Right cardiac atrium (tissue), 5 donors: ENCODE data around the gene FBXL17. TPM values are rescaled to one million over a fixed set of nuclear protein-coding genes. Genes with fewer than 3 reads are reported as not detected.

ENCODE experiments used
- ATAC-seq, 2 donors: fragments of 200-7000 bp; cut with Tn5 transposase; one replicate each; pipeline versions ENCODE4 v1.8.0 to v1.9.1; 2020; ENCODE audit warnings: moderate library complexity in 2 of 2, mild to moderate bottlenecking in 1 of 2
- DNase-seq, 3 donors: peaks; one replicate each; pipeline ENCODE4 v3.0.0-alpha.2; 2020
- H3K27ac ChIP-seq: one replicate; pipeline ENCODE4 v1.5.1; 2013; ENCODE audit warnings: mild to moderate bottlenecking, low read length, control low read depth, moderate library complexity
- H3K27me3 ChIP-seq: one replicate; pipeline ENCODE4 v1.6.1; 2013; ENCODE audit not compliant: control insufficient read depth, insufficient read depth
- H3K4me1 ChIP-seq: one replicate; pipeline ENCODE4 v1.6.1; 2013; ENCODE audit warnings: low read length; ENCODE audit not compliant: control insufficient read depth, insufficient read depth
- H3K4me3 ChIP-seq: one replicate; pipeline ENCODE4 v1.5.1; 2013; ENCODE audit warnings: low read length, control low read depth
- H3K9me3 ChIP-seq: one replicate; pipeline ENCODE4 v1.6.1; 2013; ENCODE audit warnings: low read length; ENCODE audit not compliant: control insufficient read depth
- WGBS: extraction: QIAGEN DNeasy Blood & Tissue Kit; methylation state at CpG from one replicate; pipeline ENCODE4 v1.1.7; 2013; 5-methylcytosine and 5-hydroxymethylcytosine counted together
- intact Hi-C, 4 donors: fragments of 100-400 bp; cut with DNase I; formaldehyde crosslinking; loops; one replicate each; pipeline versions ENCODE4 v1.11.0 to v1.14.0; 2022 to 2023
- polyA plus RNA-seq: library from polyadenylated mRNA; stranded (reverse); fragments of 200-250 nt; gene quantifications from one replicate; pipeline ENCODE4 v1.2.3, GENCODE V29; 2013
- total RNA-seq, 4 donors: library from RNA; stranded (reverse); fragmentation: NEBNext Ultra II Directional; extraction: Animal tissue kit (Norgen Biotek cat#: 25700); gene quantifications; one replicate each; pipeline ENCODE4 v1.2.1, GENCODE V29; 2021
- donor health status: healthy with polysubstance abuse.
- donor health status: DM: no; HTN: yes; CAD: no.
- donor health status: DM: no; HTN: no; CAD: no.
- donor health status: DM: no; HTN: yes; CAD: no; lungs with severe emphysema.
- donor health status: DM: yes; HTN: yes; CAD: no.

The FBXL17 gene
- total and polyA plus RNA-seq, 5 donors: 13.4 to 37.3 (median 34.1) TPM

DNA sequence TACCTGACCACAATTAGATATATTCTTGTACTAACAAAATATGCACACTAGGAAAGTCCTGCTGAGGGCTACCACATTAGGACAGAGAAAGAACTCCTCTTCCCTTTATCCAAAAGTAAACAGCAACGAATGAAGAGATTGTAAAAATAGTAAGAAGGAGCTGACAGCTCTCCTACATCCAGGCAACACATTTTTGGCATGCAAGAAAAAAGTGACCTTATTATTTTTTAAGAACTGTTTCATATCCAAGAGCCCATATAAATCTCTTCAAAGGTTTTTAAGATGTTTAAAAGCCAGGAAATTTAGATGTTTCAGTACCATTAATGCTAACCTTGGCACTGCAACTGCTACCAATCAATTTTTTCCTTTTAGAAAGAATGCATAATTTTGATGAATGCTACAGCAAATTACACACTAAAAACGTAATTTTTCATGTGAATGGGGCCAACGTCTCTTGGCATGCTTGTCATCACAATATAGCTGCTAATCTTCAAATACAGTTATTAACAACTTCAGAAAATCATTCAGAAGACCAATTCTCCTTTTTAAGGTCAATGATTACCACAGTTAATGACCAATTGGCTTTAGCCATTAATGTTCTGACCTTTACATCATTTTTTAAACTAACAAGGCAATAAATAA lies 132.0 kb downstream of the FBXL17 start:
- Histone ChIP-seq H3K27ac (no peak overlapping the region), H3K4me1 (no peaks in the 10 kb centered on the region), H3K27me3 (no peaks in the 10 kb centered on the region), H3K9me3 (no peaks in the 10 kb centered on the region), H3K4me3 (peak overlapping the region; percentile 3)
- DNase-seq: no peak
- peak in 1 of 2 donors; percentile 24 for ATAC-seq
- intact Hi-C loops: loop anchor here in 1 of 4 donors (10.0 kb wide), 1 partner anchor 95 kb away; no protein-coding TSS in a partner anchor
- WGBS: 33% methylated on average over 3 of the region's 3 CpGs

DNA sequence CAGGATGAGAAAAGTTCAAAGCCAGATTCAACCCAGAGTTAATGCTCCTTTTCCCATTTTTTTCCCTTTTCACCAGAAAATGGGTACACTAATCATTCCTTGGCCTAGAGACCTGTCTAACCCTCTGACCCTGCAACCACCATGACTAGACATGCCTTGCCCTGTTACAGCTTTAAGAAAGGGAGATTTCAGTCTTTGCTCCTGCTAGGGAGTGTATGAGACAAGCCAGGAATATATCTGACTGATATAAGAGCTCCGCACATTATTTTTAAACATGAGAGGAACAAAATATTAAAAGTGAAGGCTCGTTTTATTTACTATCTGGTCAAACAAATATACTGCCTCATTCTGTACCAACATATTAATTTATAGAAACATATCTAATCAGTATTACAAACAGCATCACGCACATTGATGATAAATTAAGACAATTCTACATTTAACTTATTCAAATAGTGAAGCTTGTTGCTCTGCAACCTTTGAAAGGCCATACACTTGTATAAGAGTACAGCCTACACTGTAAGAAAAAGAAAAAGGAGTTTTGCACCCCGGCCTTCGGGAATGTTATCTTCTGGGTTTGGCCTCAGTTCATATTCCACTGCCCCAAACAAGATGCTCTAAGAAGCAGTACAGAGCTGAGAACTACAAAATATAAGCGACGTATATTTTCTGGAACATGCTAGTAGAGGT lies 132.7 kb downstream of the FBXL17 start:
- Histone ChIP-seq H3K4me3 (peak overlapping the region; percentile 3), H3K9me3 (no peaks in the 10 kb centered on the region), H3K27ac (no peak overlapping the region), H3K27me3 (no peaks in the 10 kb centered on the region), H3K4me1 (no peaks in the 10 kb centered on the region)
- 49% methylated on average over 7 of the region's 7 CpGs for WGBS
- DNase-seq (no peak), ATAC-seq (peak in 1 of 2 donors; percentile 57)
- intact Hi-C loops: no loop called here

DNA sequence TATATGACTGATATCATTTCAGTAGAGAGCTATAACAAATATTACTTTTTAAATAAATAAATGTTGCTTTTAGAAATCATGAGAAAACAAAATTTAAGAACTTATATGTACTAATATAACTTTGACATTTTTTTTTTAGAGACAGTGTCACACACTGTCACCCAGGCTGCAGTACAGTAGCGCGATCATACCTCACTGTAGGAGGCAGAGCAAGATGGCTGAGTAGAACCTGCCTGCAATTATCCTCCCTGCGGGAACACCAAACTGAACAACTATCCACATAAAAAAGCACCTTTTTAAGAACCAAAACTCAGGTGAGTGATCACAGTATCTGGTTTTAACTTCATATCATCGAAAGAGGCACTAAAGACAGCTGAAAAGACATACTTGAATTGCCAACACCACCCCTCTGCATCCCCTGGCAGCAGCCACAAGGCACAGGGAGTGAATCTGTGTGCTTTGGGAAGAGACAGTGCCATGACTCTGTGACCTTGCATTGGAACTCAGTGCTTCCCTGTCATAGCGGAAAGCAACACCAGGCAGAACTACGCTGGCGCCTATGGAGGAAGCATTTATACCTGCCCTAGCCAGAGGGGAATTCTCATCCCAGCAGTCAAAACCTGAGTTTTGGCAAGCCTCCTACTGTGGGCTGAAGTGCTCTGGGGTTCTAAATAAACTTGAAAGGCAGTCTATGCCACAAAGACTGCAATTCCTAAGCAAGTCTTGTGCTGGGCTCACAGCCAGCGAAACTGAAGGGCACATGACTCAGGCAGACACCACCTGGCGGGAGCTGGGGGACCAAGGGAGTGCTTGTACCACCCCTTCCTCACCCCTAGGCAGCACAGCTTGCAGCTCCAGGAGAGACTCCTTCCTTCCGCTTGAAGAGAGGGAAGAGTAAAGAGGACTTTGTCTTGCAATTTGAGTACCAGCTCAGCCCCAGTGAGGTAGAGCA lies 142.7 kb downstream of the FBXL17 start:
- no peak overlapping the region for H3K4me3 ChIP-seq
- no peak for DNase-seq
- no peak overlapping the region for H3K27ac ChIP-seq
- intact Hi-C loops: no loop called here
- no peaks in the 10 kb centered on the region for H3K9me3 ChIP-seq
- H3K27me3 ChIP-seq: no peaks in the 10 kb centered on the region
- WGBS: 86% methylated on average over 10 of the region's 10 CpGs
- ATAC-seq: no peak
- no peaks in the 10 kb centered on the region for H3K4me1 ChIP-seq

DNA sequence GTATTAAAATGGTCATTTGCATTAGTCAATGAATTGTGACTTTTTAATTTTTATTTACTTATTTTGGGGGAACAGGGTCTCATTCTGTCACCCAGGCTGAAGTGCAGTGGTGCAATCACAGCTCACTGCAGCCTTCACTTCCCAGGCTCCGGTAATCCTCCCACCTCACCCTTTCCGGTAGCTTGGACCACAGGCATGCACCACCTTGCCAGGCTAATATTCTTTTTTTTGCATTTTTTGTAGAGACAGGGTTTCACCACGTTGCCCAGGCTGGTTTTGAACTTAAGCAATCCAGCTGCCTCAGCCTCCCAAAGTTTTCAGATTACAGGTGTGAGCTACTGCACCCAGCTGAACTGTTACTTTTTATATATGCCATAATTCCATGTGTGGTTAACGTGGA lies 143.4 kb downstream of the FBXL17 start:
- intact Hi-C loops: no loop called here
- WGBS: 90% methylated on average over 4 of the region's 4 CpGs
- Histone ChIP-seq H3K4me1 (no peaks in the 10 kb centered on the region), H3K27ac (no peak overlapping the region), H3K27me3 (no peaks in the 10 kb centered on the region), H3K9me3 (no peaks in the 10 kb centered on the region), H3K4me3 (no peak overlapping the region)
- no peak for ATAC-seq
- DNase-seq: no peak

DNA sequence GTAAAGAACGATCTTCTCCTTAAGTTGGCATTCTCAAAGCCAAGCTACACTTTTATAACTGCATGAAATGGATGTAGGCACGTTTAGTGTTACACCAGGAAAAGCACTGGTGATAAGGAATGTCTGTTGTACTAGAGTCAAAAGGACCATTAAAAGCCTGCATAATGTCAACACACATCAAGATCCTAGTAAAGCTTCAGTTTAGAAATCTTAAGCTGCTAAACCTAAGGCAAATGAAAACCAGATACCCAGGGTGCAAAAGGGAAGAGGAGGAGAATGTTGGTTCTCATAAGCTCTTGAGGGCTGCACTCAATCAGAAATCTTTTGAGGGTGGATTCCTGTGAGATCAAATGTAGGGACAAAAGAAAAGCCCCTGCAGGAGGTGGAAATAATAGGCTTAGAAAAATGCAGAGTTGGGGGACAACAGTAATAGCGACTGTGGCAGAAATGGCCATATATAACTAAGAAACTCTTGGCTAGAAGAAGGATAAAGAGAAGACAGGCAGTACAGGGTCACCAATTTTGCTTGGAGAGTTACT lies 148.2 kb downstream of the FBXL17 start:
- H3K9me3 ChIP-seq: no peaks in the 10 kb centered on the region
- WGBS: 36% methylated on average over 3 of the region's 3 CpGs

DNA sequence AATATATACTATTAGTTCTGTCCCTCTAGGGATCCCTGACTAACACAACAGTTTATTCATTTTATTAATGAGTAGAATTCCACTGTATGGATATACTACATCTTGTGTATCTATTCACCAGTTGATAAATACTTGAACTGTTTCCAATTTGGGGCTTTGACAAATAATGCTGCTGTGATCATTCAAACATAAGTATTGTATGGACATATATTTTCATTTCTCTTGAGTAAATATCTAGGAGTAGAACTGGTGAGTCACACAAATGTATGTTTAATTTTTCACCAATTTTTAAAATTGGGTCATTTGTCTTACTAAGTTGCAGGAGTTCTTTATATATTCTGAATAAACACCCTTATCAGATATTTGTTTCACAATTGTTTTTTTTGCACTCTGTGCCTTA lies 149.1 kb downstream of the FBXL17 start:
- Histone ChIP-seq H3K9me3 (no peaks in the 10 kb centered on the region), H3K4me1 (peaks cover 2% of the 10 kb centered on the region), H3K27me3 (no peaks in the 10 kb centered on the region), H3K4me3 (no peak overlapping the region), H3K27ac (no peak overlapping the region)
- ATAC-seq: no peak
- DNase-seq: no peak
- intact Hi-C loops: no loop called here

More for the DNA sequence above, 148.2 kb downstream of the FBXL17 start:
- Histone ChIP-seq H3K27ac (no peak overlapping the region), H3K4me1 (no peaks in the 10 kb centered on the region), H3K27me3 (no peaks in the 10 kb centered on the region), H3K4me3 (no peak overlapping the region)
- ATAC-seq (no peak), DNase-seq (no peak)
- intact Hi-C loops: no loop called here

DNA sequence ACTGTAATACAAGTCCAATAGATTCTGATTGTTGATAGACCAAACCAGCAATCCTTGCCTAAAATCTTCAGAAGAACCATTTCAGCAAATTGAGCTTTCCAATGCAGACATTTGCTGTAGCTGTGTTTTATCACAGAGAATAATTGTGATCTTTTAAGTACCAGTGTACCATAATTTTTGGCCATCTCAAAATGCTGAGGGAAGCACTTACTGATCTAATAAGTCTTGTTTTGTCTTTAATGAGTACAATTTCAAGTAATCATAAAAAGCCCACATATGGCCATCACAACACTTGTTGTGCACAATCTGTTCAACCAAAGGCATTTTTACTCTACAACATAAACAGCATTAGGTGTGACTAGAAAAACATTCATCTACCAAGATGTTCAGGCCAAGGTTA lies 159.9 kb downstream of the FBXL17 start:
- intact Hi-C loops: no loop called here
- no peak for ATAC-seq
- Histone ChIP-seq H3K4me1 (no peaks in the 10 kb centered on the region), H3K27ac (no peak overlapping the region), H3K27me3 (no peaks in the 10 kb centered on the region), H3K9me3 (no peaks in the 10 kb centered on the region), H3K4me3 (no peak overlapping the region)
- DNase-seq: no peak

DNA sequence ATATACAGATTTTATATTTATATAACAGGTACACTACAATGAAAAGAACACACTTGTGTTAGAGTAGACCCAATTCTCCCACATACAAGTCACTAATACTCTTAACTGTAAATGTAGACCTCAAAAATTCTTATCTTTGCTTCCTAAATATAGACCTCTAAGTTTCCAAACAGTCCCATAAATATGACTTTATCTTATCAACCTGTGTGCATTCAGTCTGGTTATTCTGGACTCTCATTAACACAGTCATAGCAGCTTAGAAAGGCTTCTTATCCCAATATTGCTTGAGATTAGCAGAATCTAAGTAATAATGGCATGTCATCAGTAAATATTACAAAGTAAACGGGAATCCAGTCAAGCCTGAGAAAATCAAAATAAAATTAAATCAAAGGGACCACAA lies 161.1 kb downstream of the FBXL17 start:
- H3K9me3 ChIP-seq: no peaks in the 10 kb centered on the region
- no peak for ATAC-seq
- no peaks in the 10 kb centered on the region for H3K27me3 ChIP-seq
- intact Hi-C loops: no loop called here
- H3K27ac ChIP-seq: no peak overlapping the region
- no peaks in the 10 kb centered on the region for H3K4me1 ChIP-seq
- DNase-seq: no peak
- 48% methylated on average over 1 of the region's 1 CpG for WGBS
- no peak overlapping the region for H3K4me3 ChIP-seq

DNA sequence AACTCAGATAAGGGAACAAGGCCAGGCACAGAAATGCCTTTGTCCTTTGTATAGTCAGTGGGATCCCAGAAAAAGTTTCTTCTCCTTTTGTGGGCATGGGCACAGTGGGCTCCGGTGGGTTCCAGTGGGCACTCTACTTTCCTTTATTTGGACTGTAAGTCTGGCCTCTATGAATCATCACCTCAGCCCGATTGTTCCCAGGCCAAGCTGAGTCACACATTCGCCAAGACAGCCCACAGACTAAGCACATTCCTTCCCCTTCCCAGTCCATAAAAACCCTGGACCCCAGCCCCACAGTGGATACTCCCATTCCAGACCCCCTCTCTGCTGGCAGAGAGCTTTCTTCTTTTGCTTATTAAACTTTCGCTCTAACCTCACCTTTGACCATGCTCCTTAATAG lies 165.0 kb downstream of the FBXL17 start:
- WGBS: 78% methylated on average over 4 of the region's 4 CpGs
- H3K9me3 ChIP-seq: no peaks in the 10 kb centered on the region
- no peak overlapping the region for H3K4me3 ChIP-seq
- DNase-seq: no peak
- no peaks in the 10 kb centered on the region for H3K27me3 ChIP-seq
- no peaks in the 10 kb centered on the region for H3K4me1 ChIP-seq
- intact Hi-C loops: no loop called here
- ATAC-seq: no peak
- H3K27ac ChIP-seq: no peak overlapping the region

DNA sequence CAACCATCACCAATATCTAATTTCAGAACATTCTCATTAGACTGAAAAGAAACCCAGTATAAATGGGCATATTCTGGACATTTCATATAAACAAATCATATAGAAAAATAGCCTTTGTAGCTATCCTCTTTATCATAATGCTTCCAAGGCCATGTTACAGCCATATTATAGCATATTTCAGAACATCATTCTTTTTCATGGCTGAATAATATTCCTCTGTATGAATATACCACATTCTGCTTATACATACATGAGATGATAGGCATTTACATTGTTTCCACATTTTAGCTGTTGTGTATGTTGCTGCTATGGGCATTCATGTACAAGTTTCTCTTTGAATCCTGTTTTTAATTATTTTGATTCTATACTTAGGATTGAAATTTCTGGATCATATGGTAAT lies 167.0 kb downstream of the FBXL17 start:
- Histone ChIP-seq H3K27me3 (no peaks in the 10 kb centered on the region), H3K27ac (no peak overlapping the region), H3K4me3 (no peak overlapping the region), H3K9me3 (no peaks in the 10 kb centered on the region), H3K4me1 (no peaks in the 10 kb centered on the region)
- DNase-seq (no peak), ATAC-seq (no peak)
- intact Hi-C loops: no loop called here
